Endothelial cell of umbilical vein (primary cell): ENCODE data around the gene JUND. TPM values are rescaled to one million over a fixed set of nuclear protein-coding genes. Genes with fewer than 3 reads are reported as not detected.

Experiments used
- BruUV-seq: library from RNA; stranded (reverse); fragments of 400-500 nt; replicated peaks from 2 replicates; lab custom pipeline; 2021; lab: Mats Ljungman, UMichigan
- CTCF ChIA-PET: fragments of 300-600, 350-600 bp; sonication (Branson Sonifier 250); formaldehyde crosslinking; loops from one replicate; lab custom pipeline; 2021; ENCODE audit warnings: antibody characterized with exemption, inconsistent platforms; lab: Charles Lee
- POLR2A ChIA-PET: fragments of 300-600, 350-600 bp; sonication (Branson Sonifier 250); formaldehyde crosslinking; loops from one replicate; lab custom pipeline; 2021; ENCODE audit warnings: antibody characterized with exemption, inconsistent platforms; lab: Charles Lee
- DNase-seq: peaks from one replicate; pipeline ENCODE4 v3.0.0-alpha.2; 2011; ENCODE audit warnings: low read depth, low spot score
- FAIRE-seq: peaks from 2 replicates; lab custom pipeline; 2011; peaks lifted over from hg19 to GRCh38; lab: Jason Lieb, UNC
- H2AFZ ChIP-seq: 2 replicates; pipeline ENCODE4 v1.6.0; 2012; ENCODE audit warnings: low read depth, low read length, control low read depth, inconsistent platforms
- H3K27ac ChIP-seq: 2 replicates; pipeline ENCODE4 v1.5.1; 2011; ENCODE audit warnings: low read depth, mild to moderate bottlenecking, control low read depth, low read length, moderate library complexity; ENCODE audit not compliant: insufficient read depth
- H3K27me3 ChIP-seq, 2 experiments: 2 replicates each; pipeline versions ENCODE4 v1.6.0 to v1.6.1; 2011; ENCODE audit warnings: low read length in 2 of 2, mixed read lengths in 1 of 2; ENCODE audit not compliant: control insufficient read depth in 2 of 2, insufficient read depth in 2 of 2
- H3K36me3 ChIP-seq, 2 experiments: 2 replicates in 1 of 2; 3 replicates in 1 of 2; pipeline ENCODE4 v1.5.1; 2011; ENCODE audit warnings: low read length in 2 of 2, mild to moderate bottlenecking in 1 of 2, moderate library complexity in 1 of 2; ENCODE audit not compliant: control insufficient read depth in 2 of 2, insufficient read depth in 2 of 2; ENCODE audit errors: extremely low read depth in 1 of 2
- H3K4me1 ChIP-seq: 3 replicates; pipeline ENCODE4 v1.5.1; 2011; ENCODE audit warnings: mild to moderate bottlenecking, low read length; ENCODE audit not compliant: control insufficient read depth, insufficient read depth; ENCODE audit errors: extremely low read depth
- H3K4me2 ChIP-seq: 2 replicates; pipeline ENCODE4 v1.6.1; 2011; ENCODE audit warnings: low read length, control low read depth, mixed read lengths; ENCODE audit not compliant: insufficient read depth
- H3K4me3 ChIP-seq, 3 experiments: fragments of 200-600 bp in 1 of 3; sonication (generic), shearing (Covaris generic) in 1 of 3; replicated peaks in 1 of 3; 2 replicates each; pipeline ENCODE4 v1.5.1; 2011 to 2016; ENCODE audit warnings: control low read depth in 3 of 3, low read length in 3 of 3, mild to moderate bottlenecking in 2 of 3, inconsistent platforms in 1 of 3, low read depth in 1 of 3, moderate library complexity in 1 of 3; ENCODE audit not compliant: insufficient read depth in 1 of 3
- H3K79me2 ChIP-seq: 2 replicates; pipeline ENCODE4 v1.6.0; 2012; ENCODE audit warnings: low read length, inconsistent platforms; ENCODE audit not compliant: control insufficient read depth, insufficient read depth
- H3K9ac ChIP-seq: replicated peaks from 2 replicates; pipeline ENCODE3; 2011; ENCODE audit warnings: low read length, control low read depth; ENCODE audit not compliant: insufficient read depth; ENCODE audit errors: extremely low read depth
- H3K9me1 ChIP-seq: replicated peaks from 3 replicates; pipeline ENCODE4 v1.6.0; 2011; ENCODE audit warnings: mild to moderate bottlenecking, low read length; ENCODE audit not compliant: control insufficient read depth, insufficient read depth; ENCODE audit errors: extremely low read depth
- H3K9me3 ChIP-seq: replicated peaks from 2 replicates; pipeline ENCODE4 v1.5.1; 2012; ENCODE audit warnings: low read length, inconsistent platforms; ENCODE audit not compliant: control insufficient read depth, insufficient read depth
- H4K20me1 ChIP-seq: replicated peaks from 2 replicates; pipeline ENCODE3; 2011; ENCODE audit warnings: mild to moderate bottlenecking, low read length; ENCODE audit not compliant: control insufficient read depth, insufficient read depth; ENCODE audit errors: extremely low read depth
- CTCF ChIP-seq, 2 donors: IDR thresholded peaks; 1 replicate in 1 of 2; 2 replicates in 1 of 2; pipeline ENCODE4 v1.5.1; 2011; ENCODE audit warnings: low read length in 2 of 2, mild to moderate bottlenecking in 2 of 2, moderate library complexity in 2 of 2, control low read depth in 1 of 2, inconsistent platforms in 1 of 2, low read depth in 1 of 2; ENCODE audit not compliant: insufficient read depth in 1 of 2; ENCODE audit errors: extremely low read depth in 1 of 2
- EZH2 ChIP-seq: IDR thresholded peaks from 2 replicates; pipeline ENCODE4 v1.6.1; 2012; ENCODE audit warnings: borderline replicate concordance, low read depth, mild to moderate bottlenecking, moderate library complexity, low read length, inconsistent platforms; ENCODE audit not compliant: severe bottlenecking
- FOS ChIP-seq: IDR thresholded peaks from 2 replicates; pipeline ENCODE4 v1.6.1; 2011; ENCODE audit warnings: mild to moderate bottlenecking, low read length, moderate library complexity, borderline replicate concordance; ENCODE audit not compliant: insufficient read depth
- GATA2 ChIP-seq: IDR thresholded peaks from 2 replicates; pipeline ENCODE4 v1.7.0; 2011; ENCODE audit warnings: low read depth, mild to moderate bottlenecking, moderate library complexity, mixed read lengths, low read length; ENCODE audit not compliant: insufficient read length, insufficient read depth
- JUN ChIP-seq: IDR thresholded peaks from 2 replicates; pipeline ENCODE4 v1.6.1; 2011; ENCODE audit warnings: borderline replicate concordance, low read depth; ENCODE audit not compliant: insufficient read length, insufficient read depth
- MYC ChIP-seq: IDR thresholded peaks from one replicate; pipeline ENCODE4 v1.6.1; 2011; ENCODE audit warnings: mild to moderate bottlenecking, low read depth, low read length
- POLR2A ChIP-seq: IDR thresholded peaks from 2 replicates; pipeline ENCODE4 v1.6.1; 2012; ENCODE audit warnings: low read depth, mild to moderate bottlenecking, control low read depth, low read length
- POLR2AphosphoS5 ChIP-seq: IDR thresholded peaks from 2 replicates; pipeline ENCODE4 v1.6.1; 2012; ENCODE audit warnings: low read depth, mild to moderate bottlenecking, control low read depth, low read length, moderate library complexity; ENCODE audit not compliant: insufficient read depth
- dilution Hi-C: fragments of 300-500 bp; cut with MboI; formaldehyde crosslinking; loops from one replicate; pipeline ENCODE4 v1.15.0; 2019; ENCODE audit warnings: low sequenced_read_pairs; ENCODE audit not compliant: extremely low pct_ligation_motif_present
- intact Hi-C: fragments of 100-400 bp; cut with micrococcal nuclease; formaldehyde crosslinking; loops from one replicate; pipeline ENCODE4 v1.10.0; 2022
- polyA plus RNA-seq, 4 experiments: library from polyadenylated mRNA; depleted of rRNA in 3 of 4; stranded (reverse) in 3 of 4; unstranded in 1 of 4; fragments of >200 nt; gene quantifications; 2 replicates each; pipeline versions ENCODE4 v1.2.1 to v1.2.3, GENCODE V29; 2011 to 2012; ENCODE audit warnings: missing spikeins in 1 of 4
- total RNA-seq: library from RNA; stranded (reverse); gene quantifications from 2 replicates; pipeline ENCODE4 v1.2.3, GENCODE V29; 2021

Gene JUND
- total and polyA plus RNA-seq, 2 donors (not counting 3 experiments of a cell fraction or from before 2014, with no cell fraction given) = 91.4 to 130 TPM

GRCh38 chr19:18329035-18329376 is 47.6 kb upstream of the JUND start:
- no peaks in the 10 kb centered on the region for H3K36me3 ChIP-seq
- H3K27ac ChIP-seq = no peak overlapping the region
- H3K4me3 ChIP-seq = no peak overlapping the region
- H3K9me1 ChIP-seq = no peaks in the 10 kb centered on the region
- peak overlapping the region; percentile 97 for H2AFZ ChIP-seq
- no peak for TF ChIP-seq FOS
- no peak for TF ChIP-seq EZH2
- no peak for TF ChIP-seq CTCF (IDR thresholded peaks at IDR 0.05; ENCODE audit: extremely low read depth in 1 of 2, insufficient read depth in 1 of 2, low read depth in 1 of 2, low read length in 2 of 2)
- no peak for TF ChIP-seq POLR2A
- no peak for TF ChIP-seq JUN
- TF ChIP-seq POLR2AphosphoS5 = no peak
- TF ChIP-seq GATA2 = no peak
- no peak for TF ChIP-seq MYC
- H3K9ac ChIP-seq = no peak overlapping the region
- intact Hi-C loops (loop anchor here (10.0 kb wide), 1 partner anchor 214 kb away; no protein-coding TSS in a partner anchor), dilution Hi-C loops (no loop called here)
- ChIA-PET CTCF (interaction anchor here (0.6 to 10.9 kb wide), 54 partner anchors 9 to 218 kb away, joined by 3 to 401 read pairs (median 5); partner anchors contain the start of genes GDF15, IQCN, JUND and PGPEP1), POLR2A (interaction anchor here (0.6 to 6.2 kb wide), 7 partner anchors 11 to 57 kb away, joined by 3 to 103 read pairs (median 6); partner anchors contain the start of genes GDF15 and JUND)
- H3K27me3 ChIP-seq = peaks cover 0 to 2% of the 10 kb centered on the region in 2 experiments
- peaks cover 5% of the 10 kb centered on the region for H3K4me1 ChIP-seq
- no peaks in the 10 kb centered on the region for H3K79me2 ChIP-seq
- H3K9me3 ChIP-seq = no peaks in the 10 kb centered on the region
- DNase-seq (no peak), FAIRE-seq (no peak)
- no TSS peak for BruUV-seq
- H4K20me1 ChIP-seq = no peaks in the 10 kb centered on the region
- H3K4me2 ChIP-seq = peak overlapping the region; percentile 66
